PC-3 (cell line): ENCODE data around the gene SORL1. TPM values are rescaled to one million over a fixed set of nuclear protein-coding genes. Genes with fewer than 3 reads are reported as not detected.
A peak's percentile ranks its signal among the peaks of the same experiment; 100 is the strongest.

Experiments
- ATAC-seq: fragments of 200-7000 bp; cut with Tn5 transposase; 2 replicates; pipeline ENCODE4 v1.9.1; 2020; ENCODE audit warnings: mild to moderate bottlenecking, moderate library complexity
- BruUV-seq: library from RNA; stranded (reverse); fragments of 400-500 nt; replicated peaks from 2 replicates; lab custom pipeline; 2021; lab: Mats Ljungman, UMichigan
- CTCF ChIA-PET: fragments of 300-600 bp; sonication (Branson Sonifier 250); formaldehyde crosslinking; loops from one replicate; lab custom pipeline; 2022; ENCODE audit warnings: antibody characterized with exemption; lab: Charles Lee
- POLR2A ChIA-PET: fragments of 300-600 bp; sonication (Branson Sonifier 250); formaldehyde crosslinking; loops from one replicate; lab custom pipeline; 2022; ENCODE audit warnings: antibody characterized with exemption; ENCODE audit not compliant: unreplicated experiment; lab: Charles Lee
- DNase-seq: peaks from one replicate; pipeline ENCODE4 v3.0.0-alpha.2; 2015
- H2AFZ ChIP-seq: fragments of 300-600 bp; sonication (generic); 2 replicates; pipeline ENCODE4 v1.6.0; 2016; ENCODE audit warnings: antibody characterized with exemption, low read length
- H3F3A ChIP-seq: fragments of 300-600 bp; sonication (generic); one replicate; pipeline ENCODE4 v1.6.0; 2017; ENCODE audit warnings: antibody characterized with exemption, low read length, control low read depth, mild to moderate bottlenecking; ENCODE audit not compliant: unreplicated experiment
- H3K27ac ChIP-seq: fragments of 300-600 bp; sonication (generic); 2 replicates; pipeline ENCODE4 v1.5.1; 2016; ENCODE audit warnings: mild to moderate bottlenecking, low read length
- H3K27me3 ChIP-seq: fragments of 300-600 bp; sonication (generic); 2 replicates; pipeline ENCODE4 v1.6.1; 2016; ENCODE audit warnings: low read length, mixed read lengths
- H3K36me3 ChIP-seq: fragments of 300-600 bp; sonication (generic); 2 replicates; pipeline ENCODE4 v1.6.1; 2016; ENCODE audit warnings: low read depth, mixed run types, low read length, mixed read lengths
- H3K4me1 ChIP-seq: fragments of 300-600 bp; sonication (generic); 2 replicates; pipeline ENCODE4 v1.5.1; 2016; ENCODE audit warnings: low read length; ENCODE audit not compliant: insufficient read depth
- H3K4me2 ChIP-seq: fragments of 300-600 bp; sonication (generic); 2 replicates; pipeline ENCODE4 v1.6.0; 2016; ENCODE audit warnings: low read length
- H3K4me3 ChIP-seq: fragments of 300-600 bp; sonication (generic); 2 replicates; pipeline ENCODE4 v1.5.1; 2016; ENCODE audit warnings: mild to moderate bottlenecking, low read length, mixed read lengths
- H3K79me2 ChIP-seq: fragments of 300-600 bp; sonication (generic); 2 replicates; pipeline ENCODE4 v1.6.1; 2017; ENCODE audit warnings: low read length, mixed read lengths
- H3K9ac ChIP-seq: fragments of 300-600 bp; sonication (generic); 2 replicates; pipeline ENCODE4 v1.6.0; 2016; ENCODE audit warnings: mild to moderate bottlenecking, low read length
- H3K9me2 ChIP-seq: fragments of 300-600 bp; sonication (generic); replicated peaks from 2 replicates; pipeline ENCODE4 v1.6.1; 2016; ENCODE audit warnings: mixed run types, low read length, mixed read lengths
- H3K9me3 ChIP-seq: fragments of 300-600 bp; sonication (generic); 2 replicates; pipeline ENCODE4 v1.6.1; 2016; ENCODE audit warnings: low read length, mixed read lengths
- H4K20me1 ChIP-seq: fragments of 300-600 bp; sonication (generic); 2 replicates; pipeline ENCODE4 v1.6.1; 2016; ENCODE audit warnings: low read length, mixed read lengths
- EZH2 ChIP-seq: fragments of 300-600 bp; sonication (generic); IDR thresholded peaks from one replicate; pipeline ENCODE4 v1.6.1; 2017; ENCODE audit warnings: antibody characterized with exemption, mild to moderate bottlenecking, low read length; ENCODE audit not compliant: unreplicated experiment
- EZH2phosphoT487 ChIP-seq: fragments of 300-600 bp; sonication (generic); IDR thresholded peaks from 2 replicates; pipeline ENCODE4 v1.6.1; 2018; ENCODE audit warnings: mild to moderate bottlenecking, antibody characterized with exemption, low read length, borderline replicate concordance
- intact Hi-C: fragments of 100-400 bp; cut with micrococcal nuclease; formaldehyde crosslinking; loops from 2 replicates; pipeline ENCODE4 v1.9.0; 2023
- total RNA-seq: library from RNA; depleted of rRNA; stranded (reverse); fragments of >200 nt; gene quantifications from 2 replicates; pipeline ENCODE4 v1.2.3, GENCODE V29; 2014
- TF ChIP-seq, protein P1 (sequence below): fragments of 300-600 bp; sonication (generic); conservative IDR thresholded peaks from 2 replicates; pipeline ENCODE4 v1.5.1; 2017; ENCODE audit warnings: antibody characterized with exemption, low read depth, mild to moderate bottlenecking, low read length

The SORL1 gene
- total RNA-seq, 1 experiment from 2014 or later, result 53.7 TPM

DNA sequence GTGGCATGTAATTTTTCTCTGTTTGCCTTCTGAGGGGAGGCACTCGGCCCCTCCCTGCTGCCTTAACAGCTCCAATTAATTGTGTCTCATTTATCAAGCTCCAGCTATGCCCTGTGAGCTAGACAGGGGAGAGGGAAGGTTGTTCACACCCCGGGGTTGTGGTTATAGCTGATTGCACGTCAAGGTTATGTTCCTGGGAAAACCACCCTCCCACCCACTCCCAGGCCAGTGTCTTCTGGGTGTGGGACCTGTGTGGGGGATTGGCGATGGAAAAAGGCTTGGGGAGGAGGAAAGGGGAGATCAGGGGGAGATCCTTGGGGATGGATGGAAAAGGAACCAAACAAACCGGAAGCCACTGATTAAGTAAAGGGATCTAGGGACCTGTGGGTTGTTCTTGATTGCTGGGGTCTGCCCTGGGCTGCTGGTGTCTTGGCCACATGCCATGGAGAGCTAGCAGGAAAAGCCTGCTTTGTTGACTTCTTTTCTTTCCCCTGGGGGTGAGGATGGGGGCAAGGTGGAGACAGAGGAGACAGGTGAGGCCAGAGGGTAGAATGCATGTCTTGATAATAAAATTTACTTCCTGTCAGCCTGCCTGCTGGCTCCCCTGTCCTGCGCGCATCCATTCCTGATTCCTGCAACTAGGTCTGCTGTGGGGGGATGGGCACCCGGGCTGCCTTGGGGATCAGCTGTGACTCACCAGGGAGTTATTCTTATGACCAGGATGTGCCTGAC, 14.1 kb downstream of the SORL1 start:
- Histone ChIP-seq H3K27me3 (no peaks in the 10 kb centered on the region), H4K20me1 (no peaks in the 10 kb centered on the region), H3K9me2 (no peaks in the 10 kb centered on the region), H3K9me3 (no peaks in the 10 kb centered on the region), H3K4me3 (peak overlapping the region; percentile 39; the same call in 1 of the 2 replicates), H3K27ac (peak overlapping the region; percentile 93), H3K9ac (peak overlapping the region; percentile 68), H2AFZ (peak overlapping the region; percentile 24), H3K36me3 (no peaks in the 10 kb centered on the region; the same call in none of the 2 replicates), H3F3A (peaks cover 18% of the 10 kb centered on the region), H3K4me1 (peaks cover 68% of the 10 kb centered on the region), H3K4me2 (peak overlapping the region; percentile 71), H3K79me2 (peaks cover 55% of the 10 kb centered on the region)
- intact Hi-C loops, result loop anchor here (1.0 to 10.0 kb wide), 5 partner anchors 10 to 1039 kb away; partner anchors contain the start of genes SORL1 and SORL1-AS1
- TF ChIP-seq EZH2phosphoT487 (no peak), EZH2 (no peak)
- TF ChIP-seq, protein P1, sequence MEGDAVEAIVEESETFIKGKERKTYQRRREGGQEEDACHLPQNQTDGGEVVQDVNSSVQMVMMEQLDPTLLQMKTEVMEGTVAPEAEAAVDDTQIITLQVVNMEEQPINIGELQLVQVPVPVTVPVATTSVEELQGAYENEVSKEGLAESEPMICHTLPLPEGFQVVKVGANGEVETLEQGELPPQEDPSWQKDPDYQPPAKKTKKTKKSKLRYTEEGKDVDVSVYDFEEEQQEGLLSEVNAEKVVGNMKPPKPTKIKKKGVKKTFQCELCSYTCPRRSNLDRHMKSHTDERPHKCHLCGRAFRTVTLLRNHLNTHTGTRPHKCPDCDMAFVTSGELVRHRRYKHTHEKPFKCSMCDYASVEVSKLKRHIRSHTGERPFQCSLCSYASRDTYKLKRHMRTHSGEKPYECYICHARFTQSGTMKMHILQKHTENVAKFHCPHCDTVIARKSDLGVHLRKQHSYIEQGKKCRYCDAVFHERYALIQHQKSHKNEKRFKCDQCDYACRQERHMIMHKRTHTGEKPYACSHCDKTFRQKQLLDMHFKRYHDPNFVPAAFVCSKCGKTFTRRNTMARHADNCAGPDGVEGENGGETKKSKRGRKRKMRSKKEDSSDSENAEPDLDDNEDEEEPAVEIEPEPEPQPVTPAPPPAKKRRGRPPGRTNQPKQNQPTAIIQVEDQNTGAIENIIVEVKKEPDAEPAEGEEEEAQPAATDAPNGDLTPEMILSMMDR, result no peak
- ATAC-seq (peak; percentile 61), DNase-seq (peak; percentile 99)
- ChIA-PET POLR2A (interaction anchor here (0.6 kb wide), 2 partner anchors 15 to 213 kb away, joined by 3 to 9 read pairs; no protein-coding TSS in a partner anchor), CTCF (interaction anchor here (0.6 to 1.2 kb wide), 4 partner anchors 14 to 1040 kb away, joined by 4 to 11 read pairs (median 4); partner anchors contain the start of gene SORL1-AS1)
- TSS peak; percentile 21 for BruUV-seq

DNA sequence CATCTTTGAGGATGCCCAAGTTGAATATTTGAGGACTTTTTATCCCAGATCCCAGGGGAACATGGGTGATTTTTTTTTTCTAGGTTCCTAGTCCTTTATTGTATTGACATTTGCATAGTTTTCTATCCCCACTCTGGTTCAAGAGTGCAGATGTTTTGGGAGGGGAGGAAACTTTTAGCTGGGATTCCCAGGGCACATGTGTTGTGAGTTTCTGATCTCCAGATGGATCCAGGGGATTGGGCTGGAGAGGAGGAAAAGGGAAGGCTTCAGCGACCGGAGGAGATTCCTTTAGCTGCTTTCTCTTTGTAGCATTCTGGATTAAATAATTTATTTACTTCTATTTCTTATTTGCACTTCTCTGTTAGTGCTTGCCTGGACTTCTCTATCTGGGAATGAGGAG, 15.4 kb downstream of the SORL1 start:
- peaks cover 56% of the 10 kb centered on the region for H3K4me1 ChIP-seq

More for the DNA sequence above, 15.4 kb downstream of the SORL1 start:
- no peak for ATAC-seq
- Histone ChIP-seq H3K27me3 (no peaks in the 10 kb centered on the region), H3F3A (peaks cover 18% of the 10 kb centered on the region), H2AFZ (peak overlapping the region; percentile 62), H3K9me2 (no peaks in the 10 kb centered on the region), H4K20me1 (no peaks in the 10 kb centered on the region), H3K27ac (peak overlapping the region; percentile 93), H3K9me3 (no peaks in the 10 kb centered on the region), H3K4me2 (peak overlapping the region; percentile 71), H3K36me3 (no peaks in the 10 kb centered on the region; the same call in none of the 2 replicates), H3K9ac (peak overlapping the region; percentile 68), H3K79me2 (peaks cover 42% of the 10 kb centered on the region), H3K4me3 (no peak overlapping the region; the same call in 1 of the 2 replicates)
- no peak for TF ChIP-seq EZH2phosphoT487
- TF ChIP-seq, protein P1, result no peak
- TF ChIP-seq EZH2, result no peak
- no peak for DNase-seq
- intact Hi-C loops, result loop anchor here (5.0 to 10.0 kb wide), 3 partner anchors 55 to 1037 kb away; no protein-coding TSS in a partner anchor
- no TSS peak for BruUV-seq
- ChIA-PET CTCF (interaction anchor here (0.5 to 1.1 kb wide), 2 partner anchors 67 to 127 kb away, joined by 4 to 5 read pairs; no protein-coding TSS in a partner anchor), POLR2A (interaction anchor here (0.5 kb wide), 1 partner anchor 652 kb away, joined by 17 read pairs; no protein-coding TSS in a partner anchor)
